ENCODE data around the gene ITIH1. TPM values are rescaled to one million over a fixed set of nuclear protein-coding genes. Genes with fewer than 3 reads are reported as not detected.

Gene ITIH1
- total RNA-seq, 1 experiment from 2014 or later = not detected

GRCh38 chr3:52836471-52836845 is 59.1 kb downstream of the ITIH1 start:
- Histone ChIP-seq H3K9ac (ENCODE audit: low read length) (no peak overlapping the region), H4K20me1 (ENCODE audit: low read length) (no peaks in the 10 kb centered on the region), H3F3A (ENCODE audit: low read length, unreplicated experiment) (no peaks in the 10 kb centered on the region), H2AFZ (ENCODE audit: low read length) (no peak overlapping the region), H3K36me3 (ENCODE audit: low read depth, low read length) (no peaks in the 10 kb centered on the region), H3K27me3 (ENCODE audit: low read length) (no peaks in the 10 kb centered on the region), H3K4me2 (ENCODE audit: low read length) (no peak overlapping the region), H3K4me3 (ENCODE audit: low read length) (no peak overlapping the region), H3K9me3 (ENCODE audit: low read length) (no peaks in the 10 kb centered on the region), H3K4me1 (ENCODE audit: insufficient read depth, low read length) (peaks cover 5% of the 10 kb centered on the region), H3K9me2 (replicated peaks; ENCODE audit: low read length) (no peaks in the 10 kb centered on the region), H3K79me2 (ENCODE audit: low read length) (no peaks in the 10 kb centered on the region), H3K27ac (ENCODE audit: low read length) (no peak overlapping the region)
- ChIA-PET CTCF (no interaction called here), POLR2A (ENCODE audit: unreplicated experiment) (no interaction called here)
- DNase-seq (no peak), ATAC-seq (no peak)
- intact Hi-C loops (cut with micrococcal nuclease) = no loop called here
- no peak for TF ChIP-seq EZH2 (IDR thresholded peaks at IDR 0.05; ENCODE audit: low read length, unreplicated experiment)
- no peak for TF ChIP-seq EZH2phosphoT487 (IDR thresholded peaks at IDR 0.05; ENCODE audit: borderline replicate concordance, low read length)
- no peak for TF ChIP-seq CTCF (conservative IDR thresholded peaks at IDR 0.05; ENCODE audit: low read depth, low read length)
- no TSS peak for BruUV-seq (replicated peaks)

- no TSS peak for BruUV-seq (replicated peaks)
- DNase-seq (no peak), ATAC-seq (no peak)
- no peaks in the 10 kb centered on the region for H3K9me2 ChIP-seq (replicated peaks; ENCODE audit: low read length)
- H3K27ac ChIP-seq (ENCODE audit: low read length) = no peak overlapping the region
- POLR2A ChIA-PET (ENCODE audit: unreplicated experiment) = no interaction called here
- no peak overlapping the region for H3K4me3 ChIP-seq (ENCODE audit: low read length)
- no peaks in the 10 kb centered on the region for H4K20me1 ChIP-seq (ENCODE audit: low read length)
- intact Hi-C loops (cut with micrococcal nuclease) = no loop called here
- no peaks in the 10 kb centered on the region for H3K9me3 ChIP-seq (ENCODE audit: low read length)
- H3K4me2 ChIP-seq (ENCODE audit: low read length) = no peak overlapping the region
- TF ChIP-seq EZH2 (IDR thresholded peaks at IDR 0.05; ENCODE audit: low read length, unreplicated experiment) = no peak
- no peaks in the 10 kb centered on the region for H3K36me3 ChIP-seq (ENCODE audit: low read depth, low read length)
- no peaks in the 10 kb centered on the region for H3K4me1 ChIP-seq (ENCODE audit: insufficient read depth, low read length)
- CTCF ChIA-PET = no interaction called here
- no peaks in the 10 kb centered on the region for H3K27me3 ChIP-seq (ENCODE audit: low read length)
- H2AFZ ChIP-seq (ENCODE audit: low read length) = no peak overlapping the region
- no peak overlapping the region for H3K9ac ChIP-seq (ENCODE audit: low read length)
- no peaks in the 10 kb centered on the region for H3K79me2 ChIP-seq (ENCODE audit: low read length)
- no peaks in the 10 kb centered on the region for H3F3A ChIP-seq (ENCODE audit: low read length, unreplicated experiment)
Measured at GRCh38 chr3:52836986-52837385, 59.6 kb downstream of the ITIH1 start.

GRCh38 chr3:52838561-52839267 is 61.3 kb downstream of the ITIH1 start:
- DNase-seq = no peak
- H2AFZ ChIP-seq (ENCODE audit: low read length) = no peak overlapping the region
- H3K4me1 ChIP-seq (ENCODE audit: insufficient read depth, low read length) = no peaks in the 10 kb centered on the region
- POLR2A ChIA-PET (ENCODE audit: unreplicated experiment) = interaction anchor here (0.5 kb wide), 1 partner anchor 93 kb away, joined by 11 read pairs; no protein-coding TSS in a partner anchor
- CTCF ChIA-PET = no interaction called here
- no peaks in the 10 kb centered on the region for H3K36me3 ChIP-seq (ENCODE audit: low read depth, low read length)
- H3K4me3 ChIP-seq (ENCODE audit: low read length) = no peak overlapping the region
- H3K9ac ChIP-seq (ENCODE audit: low read length) = no peak overlapping the region
- H3K9me2 ChIP-seq (replicated peaks; ENCODE audit: low read length) = no peaks in the 10 kb centered on the region
- H4K20me1 ChIP-seq (ENCODE audit: low read length) = no peaks in the 10 kb centered on the region
- H3K9me3 ChIP-seq (ENCODE audit: low read length) = no peaks in the 10 kb centered on the region
- no peaks in the 10 kb centered on the region for H3F3A ChIP-seq (ENCODE audit: low read length, unreplicated experiment)
- H3K79me2 ChIP-seq (ENCODE audit: low read length) = no peaks in the 10 kb centered on the region
- H3K27ac ChIP-seq (ENCODE audit: low read length) = no peak overlapping the region
- TF ChIP-seq EZH2 (IDR thresholded peaks at IDR 0.05; ENCODE audit: low read length, unreplicated experiment) (no peak), EZH2phosphoT487 (IDR thresholded peaks at IDR 0.05; ENCODE audit: borderline replicate concordance, low read length) (no peak), CTCF (conservative IDR thresholded peaks at IDR 0.05; ENCODE audit: low read depth, low read length) (no peak)
- no peak for ATAC-seq
- H3K4me2 ChIP-seq (ENCODE audit: low read length) = no peak overlapping the region
- no TSS peak for BruUV-seq (replicated peaks)
- intact Hi-C loops (cut with micrococcal nuclease) = no loop called here
- no peaks in the 10 kb centered on the region for H3K27me3 ChIP-seq (ENCODE audit: low read length)

Measured in PC-3 (cell line).